NOMO-1 treated with dmso at 0.1 percent for 144 hours (cell line): ENCODE data around the gene ZNF626.
"Not testable (repeated sequence)": the region's sequence is repeated elsewhere in the genome, so short reads cannot be mapped to it uniquely, and the experiment has no call there.

Source experiments
- DNase-seq: peaks from one replicate; lab custom pipeline; 2025; ENCODE audit not compliant: unreplicated experiment; lab: John Stamatoyannopoulos, UW

The ZNF626 gene

GRCh38 chr19:20661150-20661819 lies at the start of gene ZNF626:
ZNF626 (minus strand) TSS chr19:20661571; CDS start chr19:20661446, 125 bp downstream.
- DNase-seq, result no peak

DNA sequence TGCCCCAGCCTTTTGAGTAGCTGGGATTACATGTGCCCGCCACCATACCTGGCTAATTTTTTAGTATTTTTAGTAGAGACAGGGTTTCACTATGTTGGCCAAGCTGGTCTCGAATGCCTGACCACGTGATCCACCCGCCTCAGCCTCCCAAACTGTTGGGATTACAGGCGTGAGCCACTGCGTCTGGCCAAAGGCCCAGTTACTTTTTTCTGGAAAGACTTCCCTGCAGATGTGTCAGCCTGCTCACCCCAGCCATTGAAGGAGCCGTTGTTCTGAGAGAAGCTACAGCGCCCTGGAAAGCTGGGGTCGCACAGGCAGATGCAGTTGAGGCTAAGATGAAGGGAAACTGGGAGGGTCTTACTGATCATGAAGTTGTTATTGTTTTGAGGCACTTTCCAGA lies 7.9 kb upstream of the ZNF626 start:
- no peak for DNase-seq

DNA sequence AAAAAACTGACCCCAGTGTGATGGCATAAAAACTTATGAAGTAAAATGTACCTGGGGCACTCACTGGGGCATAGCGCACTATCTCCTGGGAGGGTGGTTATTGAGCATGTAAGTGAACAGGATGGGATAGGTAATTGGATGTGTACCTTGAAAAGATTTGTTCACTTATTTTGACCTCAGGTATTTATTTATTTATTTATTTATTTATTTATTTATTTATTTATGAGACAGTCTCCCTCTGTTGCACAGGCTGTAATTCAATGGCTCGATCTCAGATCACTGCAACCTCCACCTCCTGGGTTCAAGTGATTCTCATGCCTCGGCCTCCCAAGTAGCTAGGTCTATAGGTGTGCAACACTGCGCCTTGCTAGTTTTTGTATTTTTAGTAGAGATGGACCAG lies 5.9 kb upstream of the ZNF626 start:
- no peak for DNase-seq

DNA sequence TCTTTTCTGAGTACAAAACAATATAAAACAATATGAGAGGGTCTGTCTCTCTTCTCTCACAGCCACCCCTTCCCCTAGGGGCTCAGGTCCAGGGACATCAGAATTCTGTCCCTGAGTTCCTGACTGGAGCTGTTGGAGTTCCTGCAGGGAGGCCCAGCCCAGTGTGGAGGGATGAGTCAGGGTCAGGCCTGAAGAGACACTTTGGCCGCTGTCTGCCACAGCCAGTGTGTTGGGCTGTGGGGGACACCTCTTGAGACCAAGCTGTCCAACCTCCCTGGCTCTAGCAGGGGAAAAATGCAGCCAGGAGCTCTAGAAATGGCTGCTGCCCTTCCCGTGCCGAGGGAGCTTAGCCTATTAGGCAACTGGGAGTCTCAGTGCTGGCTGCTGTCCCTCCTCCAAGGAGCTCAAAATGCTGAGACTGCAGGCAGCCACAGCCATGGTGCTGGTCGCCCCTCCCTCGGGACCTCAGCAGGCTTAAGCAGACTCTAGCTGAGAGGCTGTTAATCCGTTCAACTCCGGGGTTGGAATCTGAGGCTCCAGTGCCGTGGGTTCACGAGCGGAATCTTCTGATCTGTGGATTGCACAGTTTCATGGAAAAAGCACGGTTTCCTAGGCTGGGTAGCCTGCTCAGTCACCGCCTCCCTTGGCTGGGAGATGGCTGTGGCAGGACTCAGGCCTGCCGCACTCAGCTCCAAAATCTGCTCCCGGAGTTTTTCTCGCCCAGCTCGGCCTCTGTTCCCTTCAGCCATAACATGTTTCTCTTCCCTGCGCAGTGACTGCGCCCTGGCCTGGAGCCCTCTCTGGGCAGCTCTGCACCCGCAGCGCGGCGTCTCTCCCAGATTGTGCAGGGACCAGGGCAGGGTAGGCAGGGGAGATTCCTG lies 3.8 kb upstream of the ZNF626 start:
- no peak for DNase-seq

DNA sequence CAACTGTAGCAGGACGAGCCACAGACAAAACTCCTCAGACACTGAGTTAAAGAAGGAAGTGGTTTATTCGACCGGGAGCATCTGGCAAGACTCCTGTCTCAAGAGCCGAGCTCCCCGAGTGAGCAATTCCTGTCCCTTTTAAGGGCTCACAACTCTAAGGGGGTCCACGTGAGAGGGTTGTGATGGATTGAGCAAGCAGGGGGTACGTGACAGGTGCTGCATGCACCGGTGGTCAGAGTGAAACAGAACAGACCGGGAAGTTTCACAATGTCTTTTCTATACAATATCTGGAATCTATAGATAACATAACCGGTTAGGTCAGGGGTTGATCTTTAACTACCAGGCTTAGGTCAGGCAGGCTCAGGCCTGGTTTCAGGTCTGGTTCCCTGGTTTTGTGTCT lies 3.1 kb upstream of the ZNF626 start:
- not testable (repeated sequence) for DNase-seq

DNA sequence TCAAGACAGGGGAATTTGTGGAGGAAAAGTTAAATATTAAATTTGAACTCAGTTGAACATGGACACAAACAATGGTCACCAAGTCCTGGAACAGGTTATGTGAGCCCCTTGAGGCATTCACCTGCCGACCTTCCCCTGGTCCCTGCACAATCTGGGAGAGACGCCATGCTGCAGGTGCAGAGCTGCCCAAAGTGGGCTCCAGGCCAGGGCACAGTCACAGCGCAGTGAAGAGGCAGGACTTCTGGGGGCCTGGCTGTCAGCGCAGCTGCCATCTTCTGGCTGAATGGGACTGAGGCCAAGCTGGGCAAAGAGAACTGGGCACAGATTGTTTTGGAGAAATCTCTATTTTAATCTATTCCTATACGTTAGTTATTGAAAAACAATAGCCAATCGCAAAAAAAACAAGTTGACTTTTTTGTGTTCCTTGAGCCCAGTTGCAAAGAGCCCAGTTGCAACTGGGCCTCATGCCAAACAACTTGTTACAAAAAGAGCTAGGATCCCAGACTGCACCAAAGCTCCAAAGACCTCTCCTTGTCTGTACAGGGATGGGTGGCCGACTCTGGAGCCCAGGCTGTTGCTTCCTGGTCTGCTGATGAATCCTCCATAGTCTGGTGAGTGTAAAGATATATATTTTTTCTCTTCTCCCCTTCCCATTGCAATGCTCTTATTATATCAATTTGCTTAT lies 1.2 kb upstream of the ZNF626 start:
- DNase-seq, result no peak

DNA sequence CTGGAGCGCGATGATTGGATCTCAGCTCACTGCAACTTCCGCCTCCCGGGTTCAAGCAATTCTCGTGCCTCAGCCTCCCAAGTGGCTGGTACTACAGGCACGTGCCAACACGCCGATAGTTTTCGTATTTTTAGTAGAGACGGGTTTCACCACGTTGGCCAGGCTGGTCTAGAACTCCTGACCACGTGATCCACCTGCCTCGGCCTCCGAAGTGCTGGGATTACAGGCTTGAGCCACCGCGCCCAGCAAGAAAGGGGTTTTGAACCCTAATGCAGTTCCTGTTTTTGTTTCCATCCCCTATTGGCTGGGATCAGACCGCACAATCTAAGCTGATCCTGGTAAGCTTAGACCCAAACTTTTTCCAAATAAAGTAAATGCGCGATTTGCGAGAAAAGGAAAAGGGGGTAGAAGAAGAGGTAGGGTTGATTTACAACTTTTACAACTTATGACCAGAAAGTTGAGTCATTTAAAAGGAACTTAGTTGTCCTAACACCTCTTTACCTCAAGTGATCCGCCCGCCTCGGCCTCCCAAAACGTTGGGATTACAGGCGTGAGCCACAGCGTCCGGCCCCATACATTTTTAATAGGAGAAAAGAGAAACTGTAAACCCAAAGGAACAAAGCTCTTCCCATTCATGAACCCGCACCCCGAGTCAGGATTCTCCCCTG lies 764 bp downstream of the ZNF626 start:
- DNase-seq, result no peak

DNA sequence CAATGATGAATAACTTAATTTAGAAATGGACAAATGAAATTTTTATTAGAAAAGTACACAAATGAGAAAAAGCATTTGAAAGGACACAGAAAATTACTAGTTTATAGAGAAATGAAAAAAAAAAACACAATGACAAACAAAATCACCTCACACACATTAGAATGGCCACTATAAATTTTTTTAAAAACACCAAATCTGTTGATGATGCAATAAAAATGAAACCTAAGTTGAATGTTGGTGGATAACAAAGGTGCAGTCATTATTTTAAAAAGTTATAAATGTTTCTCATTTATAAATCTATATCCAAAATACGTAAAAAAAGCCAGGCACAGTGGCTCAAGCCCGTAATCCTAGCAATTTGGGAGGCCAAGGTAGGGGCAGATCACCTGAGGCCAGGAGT lies 20.8 kb downstream of the ZNF626 start:
- DNase-seq, result no peak

DNA sequence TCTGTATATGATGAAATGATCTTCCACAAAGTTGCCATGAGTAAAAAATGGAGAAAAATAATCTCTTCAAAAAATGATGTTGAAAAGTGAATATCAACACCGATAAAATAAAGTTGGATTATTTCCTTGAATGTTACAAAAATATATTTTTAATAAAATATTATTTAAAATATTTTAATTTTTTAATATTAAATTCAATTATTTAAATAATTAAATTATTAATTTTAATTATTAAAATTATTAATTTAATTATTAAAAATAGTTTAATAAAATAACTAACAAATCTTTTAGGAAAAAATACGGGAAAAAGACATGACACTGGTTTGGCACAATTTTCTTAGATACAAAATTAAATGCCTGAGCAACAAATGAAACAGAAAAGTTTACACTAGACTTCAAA lies 21.3 kb downstream of the ZNF626 start:
- no peak for DNase-seq

DNA sequence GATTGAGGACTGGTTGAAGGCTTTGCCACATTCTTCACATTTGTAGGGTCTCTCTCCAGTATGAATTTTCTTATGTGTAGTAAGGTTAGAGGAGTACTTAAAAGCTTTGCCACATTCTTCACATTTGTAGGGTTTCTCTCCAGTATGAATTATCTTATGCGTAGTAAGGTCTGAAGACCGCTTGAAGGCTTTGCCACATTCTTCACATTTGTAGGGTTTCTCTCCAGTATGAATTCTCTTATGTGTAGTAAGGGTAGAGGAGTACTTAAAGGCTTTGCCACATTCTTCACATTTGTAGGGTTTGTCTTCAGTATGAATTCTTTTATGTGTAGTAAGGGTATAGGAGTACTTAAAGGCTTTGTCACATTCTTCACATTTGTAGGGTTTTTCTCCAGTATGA lies 36.8 kb downstream of the ZNF626 start:
- DNase-seq, result not testable (repeated sequence)

DNA sequence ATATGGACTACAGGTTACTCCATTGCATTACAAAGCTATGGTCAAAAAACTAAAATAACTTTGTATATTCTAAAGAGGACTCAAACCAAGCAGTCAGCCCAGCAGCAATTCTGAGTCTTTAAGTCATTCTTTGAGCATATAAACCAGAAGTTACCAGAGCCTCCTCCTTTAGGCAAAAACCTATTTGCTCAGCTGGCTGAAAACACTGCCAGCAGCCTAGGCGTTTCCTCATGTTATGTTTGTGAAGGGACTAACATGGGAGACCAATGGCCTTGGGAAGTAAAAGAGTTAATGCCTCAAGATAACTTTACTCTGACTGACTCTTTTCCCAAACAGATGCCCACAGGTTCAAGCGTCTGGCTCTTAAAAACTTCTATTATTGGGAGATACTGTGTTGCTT lies 45.3 kb downstream of the ZNF626 start:
- DNase-seq, result no peak

DNA sequence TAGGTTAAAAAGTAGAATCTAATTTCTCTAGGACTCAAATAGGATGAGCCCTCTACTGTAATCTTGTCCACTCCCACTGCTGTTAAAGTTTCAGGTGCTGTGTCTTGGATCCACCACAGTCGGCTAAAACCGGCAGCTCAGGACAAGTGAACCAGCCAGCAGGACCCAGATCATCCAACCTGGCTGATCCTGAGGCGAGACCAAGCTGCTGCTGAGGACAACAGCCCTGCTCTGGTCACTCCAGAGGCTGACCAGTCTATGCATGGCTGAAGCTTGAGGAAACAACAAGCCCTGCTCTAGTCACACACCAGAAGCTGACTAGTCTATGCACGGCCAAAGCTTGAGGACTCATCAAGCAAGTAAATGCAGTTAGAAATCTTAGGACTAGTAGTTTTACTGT lies 46.4 kb downstream of the ZNF626 start:
- DNase-seq, result not testable (repeated sequence)

DNA sequence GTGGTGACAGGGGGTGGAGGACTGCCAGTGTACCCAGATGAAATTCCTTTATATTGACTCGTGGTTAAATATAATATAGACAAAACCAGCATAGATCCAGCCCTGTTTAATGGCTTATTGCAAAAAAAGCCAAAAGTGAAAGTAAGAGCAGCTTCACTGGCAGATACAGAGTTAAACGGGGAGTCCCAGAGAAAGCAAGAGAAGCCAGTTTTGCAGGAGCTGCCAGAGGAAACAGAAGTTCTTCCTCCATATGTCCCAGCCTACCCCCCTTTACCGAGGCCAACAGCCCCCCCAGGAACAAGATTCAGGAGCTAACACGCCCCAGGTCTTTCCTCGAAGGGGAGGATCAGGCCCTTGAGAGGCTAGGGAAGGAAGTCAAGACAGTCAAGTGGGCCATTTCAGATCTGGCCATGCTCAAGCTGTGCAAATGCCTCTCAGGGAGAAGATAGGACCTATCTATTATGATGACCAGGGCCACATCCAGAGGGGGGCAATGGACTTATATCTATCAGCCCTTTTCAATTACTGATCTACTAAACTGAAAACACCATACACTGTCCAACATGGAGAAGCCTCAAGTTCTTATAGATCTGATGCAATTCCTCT lies 48.6 kb downstream of the ZNF626 start:
- DNase-seq, result no peak

GRCh38 chr19:20611866-20612265 lies 49.5 kb downstream of the ZNF626 start:
- DNase-seq, result no peak

DNA sequence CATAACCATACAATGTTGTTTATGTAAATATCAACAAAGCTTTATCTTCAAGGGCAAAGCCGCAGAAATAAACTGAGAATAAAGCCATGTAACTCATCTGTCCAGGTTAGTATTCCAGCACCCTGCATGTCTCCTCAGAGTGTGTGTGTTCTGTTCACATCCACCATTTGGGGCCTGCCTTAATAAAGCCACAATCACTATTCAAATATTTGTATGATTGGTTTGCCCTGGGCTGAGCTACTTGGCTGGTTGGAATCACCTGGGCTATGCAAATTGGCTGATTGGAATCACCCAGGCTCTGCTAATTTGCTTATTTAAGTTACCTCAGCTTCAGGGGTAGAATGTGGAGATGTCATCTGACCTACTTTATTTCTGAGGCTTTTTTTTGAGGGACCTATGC lies 53.4 kb downstream of the ZNF626 start:
- no peak for DNase-seq
